Cardiac fibroblast (primary cell): ENCODE data around the gene GRIN2C.

Experiments used
- DNase-seq, 2 donors: peaks; one replicate each; pipeline versions ENCODE4 v3.0.0 to v3.0.0-alpha.2; 2010; ENCODE audit warnings: low read depth in 2 of 2
- H3K4me3 ChIP-seq, 2 donors: replicated peaks in 1 of 2; 1 replicate in 1 of 2; 2 replicates in 1 of 2; pipeline ENCODE4 v1.5.1; 2011; ENCODE audit warnings: low read depth in 2 of 2, low read length in 2 of 2, mild to moderate bottlenecking in 2 of 2, moderate library complexity in 1 of 2
- TF ChIP-seq, protein P1 (sequence below): IDR thresholded peaks from one replicate; pipeline ENCODE4 v1.5.1; 2011; ENCODE audit warnings: low read depth, mild to moderate bottlenecking, low read length, inconsistent platforms

The GRIN2C gene

DNA sequence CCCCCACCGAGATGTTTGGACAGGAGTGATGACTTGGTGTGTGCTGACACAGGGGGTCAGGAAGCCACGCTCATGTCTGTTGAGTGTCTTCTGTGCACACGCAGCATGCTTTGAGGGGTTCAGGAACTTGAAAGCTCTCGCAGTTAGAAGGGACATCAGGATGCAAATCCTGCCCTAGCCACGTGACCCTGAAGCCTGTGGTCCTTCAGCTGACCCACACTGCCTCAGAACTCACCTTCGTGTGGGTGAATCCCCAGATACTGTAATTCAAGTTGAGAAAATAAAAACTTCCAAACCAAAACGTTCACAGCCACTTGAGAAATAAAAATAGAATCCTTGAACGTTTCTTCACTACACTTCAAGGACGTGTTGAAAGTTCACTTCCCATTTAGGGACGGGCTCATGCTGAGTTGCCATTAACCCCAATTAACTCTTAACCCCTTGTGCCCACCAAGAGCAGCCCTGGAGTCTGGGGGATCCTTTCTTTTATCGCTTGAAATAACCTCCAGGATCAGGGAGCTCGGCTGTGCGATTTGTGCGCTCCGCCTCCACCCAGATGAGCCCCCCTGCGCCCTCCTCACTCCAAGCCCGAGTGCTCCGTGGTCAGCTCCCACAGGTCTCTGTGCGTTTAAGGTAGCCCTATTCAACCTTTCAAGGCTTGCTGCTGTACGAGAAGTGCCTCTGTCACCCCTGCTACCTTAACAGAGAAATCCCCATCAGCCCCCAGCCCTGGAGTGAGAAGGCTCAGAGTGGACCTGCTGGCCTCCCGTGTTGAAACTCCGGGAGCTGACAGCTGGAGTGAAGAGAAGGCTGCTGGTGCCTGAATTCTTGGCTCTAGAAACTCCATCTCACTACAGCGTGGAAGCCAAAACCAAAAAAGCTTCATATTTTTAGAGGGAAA lies 47.3 kb downstream of the GRIN2C start:
- no peak for DNase-seq
- H3K4me3 ChIP-seq: no peak overlapping the region
- TF ChIP-seq, protein P1, sequence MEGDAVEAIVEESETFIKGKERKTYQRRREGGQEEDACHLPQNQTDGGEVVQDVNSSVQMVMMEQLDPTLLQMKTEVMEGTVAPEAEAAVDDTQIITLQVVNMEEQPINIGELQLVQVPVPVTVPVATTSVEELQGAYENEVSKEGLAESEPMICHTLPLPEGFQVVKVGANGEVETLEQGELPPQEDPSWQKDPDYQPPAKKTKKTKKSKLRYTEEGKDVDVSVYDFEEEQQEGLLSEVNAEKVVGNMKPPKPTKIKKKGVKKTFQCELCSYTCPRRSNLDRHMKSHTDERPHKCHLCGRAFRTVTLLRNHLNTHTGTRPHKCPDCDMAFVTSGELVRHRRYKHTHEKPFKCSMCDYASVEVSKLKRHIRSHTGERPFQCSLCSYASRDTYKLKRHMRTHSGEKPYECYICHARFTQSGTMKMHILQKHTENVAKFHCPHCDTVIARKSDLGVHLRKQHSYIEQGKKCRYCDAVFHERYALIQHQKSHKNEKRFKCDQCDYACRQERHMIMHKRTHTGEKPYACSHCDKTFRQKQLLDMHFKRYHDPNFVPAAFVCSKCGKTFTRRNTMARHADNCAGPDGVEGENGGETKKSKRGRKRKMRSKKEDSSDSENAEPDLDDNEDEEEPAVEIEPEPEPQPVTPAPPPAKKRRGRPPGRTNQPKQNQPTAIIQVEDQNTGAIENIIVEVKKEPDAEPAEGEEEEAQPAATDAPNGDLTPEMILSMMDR: no peak

DNA sequence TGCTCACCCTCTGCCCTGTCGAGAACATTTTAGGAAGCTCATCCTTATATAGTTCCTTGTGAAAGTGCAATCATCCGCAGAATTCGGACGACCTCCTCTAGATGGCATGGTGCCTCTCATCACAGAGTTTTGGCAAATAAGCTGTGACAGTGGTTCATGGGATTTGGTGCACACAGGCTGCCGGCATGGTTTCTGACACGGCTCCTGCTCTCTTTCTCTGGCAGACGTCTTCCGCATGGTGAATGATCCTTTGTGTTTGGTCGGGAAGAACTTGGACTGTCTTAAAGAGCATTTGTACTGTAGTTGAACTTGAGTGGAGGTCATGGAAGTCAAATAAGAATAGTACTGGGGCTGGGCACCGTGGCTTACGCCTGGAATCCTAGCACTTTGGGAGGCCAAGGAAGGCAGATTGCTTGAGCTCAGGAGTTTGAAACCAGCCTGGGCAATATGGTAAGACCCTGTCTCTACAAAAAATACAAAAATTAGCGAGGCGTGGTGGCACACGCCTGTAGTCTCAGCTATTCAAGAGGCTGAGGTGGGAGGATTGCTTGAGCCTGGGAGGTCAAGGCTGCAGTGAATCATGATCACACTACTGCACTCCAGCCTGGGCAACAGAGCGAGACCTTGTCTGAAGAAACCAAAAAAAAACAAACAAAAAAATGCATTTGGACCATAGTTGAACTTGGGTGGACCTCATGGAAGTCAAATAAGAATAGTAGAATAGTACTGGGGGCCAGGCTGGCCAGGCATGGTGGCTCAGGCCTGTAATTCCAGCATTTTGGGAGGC lies 48.8 kb downstream of the GRIN2C start:
- no peak for DNase-seq
- TF ChIP-seq, protein P1: no peak

DNA sequence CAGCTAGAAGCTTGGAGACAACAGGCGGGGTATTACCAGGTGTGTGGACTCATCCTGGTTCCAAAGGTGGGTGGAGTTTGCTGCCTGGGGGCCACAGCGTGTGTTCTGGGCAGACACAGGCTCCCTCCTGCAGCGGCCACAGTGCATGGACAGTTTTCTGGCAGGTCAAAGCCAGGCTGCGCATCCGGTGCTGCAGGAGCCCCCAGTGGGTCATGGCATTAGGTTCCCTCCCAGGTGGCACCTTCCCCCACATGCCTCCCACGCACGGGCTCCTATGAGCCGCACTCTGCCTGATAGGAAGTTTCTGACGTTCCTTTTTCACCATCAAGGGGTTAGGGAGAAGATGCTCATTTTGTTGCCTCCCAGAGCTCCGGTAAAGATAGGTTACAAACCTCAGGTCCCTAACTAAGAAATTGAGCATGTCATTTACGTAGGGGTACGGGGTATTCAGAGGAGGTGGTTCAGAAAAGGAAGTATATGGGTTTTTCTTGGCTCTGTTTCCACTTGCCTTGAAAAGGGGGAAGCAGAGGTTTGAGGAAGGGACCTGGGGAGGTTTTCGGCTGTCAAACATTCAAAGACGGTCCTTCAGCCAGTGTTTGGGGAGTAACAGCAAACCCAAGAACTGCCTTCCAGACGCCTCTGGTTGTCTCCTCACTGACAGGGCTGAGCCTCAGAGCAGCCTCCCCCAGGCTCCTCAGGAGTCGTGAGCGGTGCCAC lies 50.8 kb downstream of the GRIN2C start:
- TF ChIP-seq, protein P1: no peak
- DNase-seq: no peak
- H3K4me3 ChIP-seq: no peak overlapping the region

More for the DNA sequence above, 48.8 kb downstream of the GRIN2C start:
- H3K4me3 ChIP-seq: no peak overlapping the region

DNA sequence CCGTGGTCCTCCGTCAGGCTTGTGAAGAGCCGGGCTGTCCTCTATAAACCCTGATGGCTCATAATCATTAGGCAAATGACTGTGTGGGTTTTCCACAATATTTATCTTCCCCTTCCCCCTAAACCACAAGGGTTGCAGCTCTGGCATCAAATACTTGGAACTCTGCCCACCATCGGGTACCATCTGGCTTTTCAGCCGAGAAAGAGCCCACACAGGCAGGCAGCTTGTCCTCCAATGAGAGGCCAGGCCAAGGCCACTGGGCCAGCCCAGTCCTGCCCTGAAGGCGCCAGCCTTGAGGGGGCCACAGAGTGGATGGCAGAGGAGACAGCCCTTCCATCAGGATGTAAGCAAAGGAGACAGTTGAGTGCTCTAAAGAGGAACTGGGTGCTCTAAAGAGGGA lies 51.8 kb downstream of the GRIN2C start:
- DNase-seq: no peak
- H3K4me3 ChIP-seq: no peak overlapping the region
- TF ChIP-seq, protein P1: no peak

DNA sequence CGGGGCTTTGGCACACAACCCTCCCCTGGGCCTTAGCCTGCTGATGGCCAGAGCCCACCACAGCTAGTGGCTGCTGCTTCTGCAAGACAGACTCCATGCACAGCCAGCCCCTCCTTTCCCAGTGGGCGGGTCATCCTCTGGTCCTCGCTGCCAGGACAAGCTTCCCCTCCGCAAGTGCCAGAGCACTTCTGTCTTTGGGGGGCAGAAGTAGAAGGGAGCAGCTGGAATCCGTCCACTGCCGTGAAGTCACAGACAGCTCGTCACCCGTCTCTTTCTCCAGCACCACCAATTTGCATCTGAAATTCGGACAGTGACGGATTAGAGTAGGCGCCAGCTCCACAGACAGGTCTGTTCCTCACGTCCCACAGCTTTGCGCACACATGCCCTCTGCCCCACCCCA lies 52.2 kb downstream of the GRIN2C start:
- no peak overlapping the region for H3K4me3 ChIP-seq
- DNase-seq: no peak
- TF ChIP-seq, protein P1: no peak

DNA sequence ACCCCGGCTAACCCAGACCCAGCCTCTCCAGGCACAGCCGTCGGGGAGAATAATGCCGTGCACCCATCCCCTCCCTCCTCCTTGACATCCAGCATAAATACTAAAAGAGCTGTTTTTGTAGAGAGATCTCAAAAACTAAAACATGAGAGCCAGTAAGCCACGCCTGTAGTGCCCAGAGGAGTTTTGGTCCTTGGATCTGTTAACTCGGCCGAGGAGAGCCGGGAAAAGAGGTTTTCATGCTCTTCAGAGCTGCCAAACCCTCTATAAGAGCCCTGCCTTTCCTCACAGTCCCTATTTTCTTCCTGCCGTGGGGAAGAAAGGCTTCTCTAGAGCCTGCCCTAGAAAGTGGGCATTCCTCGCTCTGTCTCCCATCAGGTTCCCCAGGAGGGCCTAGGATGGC lies 53.4 kb downstream of the GRIN2C start:
- H3K4me3 ChIP-seq: no peak overlapping the region
- TF ChIP-seq, protein P1: no peak
- no peak for DNase-seq
